Liver (tissue), 9 donors: ENCODE measurements around the gene CYP2C8. TPM values are rescaled to one million over a fixed set of nuclear protein-coding genes. Genes with fewer than 3 reads are reported as not detected.

Source experiments
- DNase-seq: peaks from one replicate; pipeline ENCODE4 v3.0.0-alpha.2; 2017; ENCODE audit warnings: low spot score
- H3K27ac ChIP-seq, 2 donors: one replicate each; pipeline ENCODE4 v1.7.0; 2013; ENCODE audit warnings: inconsistent platforms in 2 of 2, low read length in 2 of 2, control low read depth in 1 of 2, low read depth in 1 of 2, mild to moderate bottlenecking in 1 of 2
- H3K27me3 ChIP-seq, 4 donors: one replicate each; pipeline versions ENCODE4 v1.6.1 to v1.7.0; 2013; ENCODE audit warnings: low read length in 3 of 4, inconsistent platforms in 1 of 4, mild to moderate bottlenecking in 1 of 4, moderate library complexity in 1 of 4; ENCODE audit not compliant: control insufficient read depth in 4 of 4, insufficient read depth in 4 of 4
- H3K36me3 ChIP-seq, 4 donors: one replicate each; pipeline versions ENCODE4 v1.6.1 to v1.7.0; 2013; ENCODE audit warnings: low read length in 3 of 4, mild to moderate bottlenecking in 3 of 4, low read depth in 1 of 4, moderate library complexity in 1 of 4; ENCODE audit not compliant: control insufficient read depth in 4 of 4, insufficient read depth in 3 of 4
- H3K4me1 ChIP-seq, 4 donors: one replicate each; pipeline versions ENCODE4 v1.6.1 to v1.7.0; 2013; ENCODE audit warnings: low read length in 3 of 4, mild to moderate bottlenecking in 3 of 4, moderate library complexity in 1 of 4; ENCODE audit not compliant: control insufficient read depth in 4 of 4, insufficient read depth in 4 of 4
- H3K4me3 ChIP-seq, 3 donors: one replicate each; pipeline versions ENCODE4 v1.6.1 to v1.7.0; 2013; ENCODE audit warnings: low read length in 3 of 3, control low read depth in 1 of 3, low read depth in 1 of 3, mild to moderate bottlenecking in 1 of 3
- H3K9ac ChIP-seq, 2 donors: one replicate each; pipeline ENCODE4 v1.7.0; 2013; ENCODE audit warnings: low read length in 2 of 2, mild to moderate bottlenecking in 2 of 2, moderate library complexity in 2 of 2, control low read depth in 1 of 2, low read depth in 1 of 2
- H3K9me3 ChIP-seq, 4 donors: one replicate each; pipeline versions ENCODE4 v1.6.1 to v1.7.0; 2013; ENCODE audit warnings: low read length in 3 of 4; ENCODE audit not compliant: control insufficient read depth in 4 of 4
- EGR1 ChIP-seq, 2 donors: IDR thresholded peaks; 2 replicates each; pipeline ENCODE4 v1.6.1; 2016 to 2018; ENCODE audit warnings: antibody characterized with exemption in 2 of 2, low read depth in 2 of 2
- FOXA1 ChIP-seq: IDR thresholded peaks from 2 replicates; pipeline ENCODE4 v1.6.1; 2016; ENCODE audit warnings: antibody characterized with exemption
- FOXA2 ChIP-seq: IDR thresholded peaks from 2 replicates; pipeline ENCODE4 v1.6.1; 2016; ENCODE audit warnings: antibody characterized with exemption
- GABPA ChIP-seq, 2 donors: IDR thresholded peaks in 1 of 2; conservative IDR thresholded peaks in 1 of 2; 2 replicates each; pipeline ENCODE4 v1.6.1; 2016; ENCODE audit warnings: antibody characterized with exemption in 2 of 2, mild to moderate bottlenecking in 1 of 2, moderate library complexity in 1 of 2
- HNF4A ChIP-seq, 2 donors: conservative IDR thresholded peaks; 2 replicates each; pipeline ENCODE4 v1.6.1; 2016; ENCODE audit warnings: antibody characterized with exemption in 2 of 2, mild to moderate bottlenecking in 2 of 2
- HNF4G ChIP-seq: IDR thresholded peaks from 2 replicates; pipeline ENCODE4 v1.6.1; 2016; ENCODE audit warnings: antibody characterized with exemption
- JUND ChIP-seq, 2 donors: IDR thresholded peaks; 2 replicates each; pipeline ENCODE4 v1.6.1; 2016; ENCODE audit warnings: antibody characterized with exemption in 2 of 2
- NR2F2 ChIP-seq: IDR thresholded peaks from 2 replicates; pipeline ENCODE4 v1.6.1; 2016; ENCODE audit warnings: antibody characterized with exemption
- RAD21 ChIP-seq, 2 donors: IDR thresholded peaks; 2 replicates each; pipeline ENCODE4 v1.6.1; 2016; ENCODE audit warnings: antibody characterized with exemption in 2 of 2, mild to moderate bottlenecking in 2 of 2
- REST ChIP-seq: IDR thresholded peaks from 2 replicates; pipeline ENCODE4 v1.6.1; 2016; ENCODE audit warnings: antibody characterized with exemption, mild to moderate bottlenecking
- RXRA ChIP-seq, 2 donors: IDR thresholded peaks; 2 replicates each; pipeline ENCODE4 v1.6.1; 2017 to 2018; ENCODE audit warnings: antibody characterized with exemption in 2 of 2, mild to moderate bottlenecking in 1 of 2
- SP1 ChIP-seq: IDR thresholded peaks from 2 replicates; pipeline ENCODE4 v1.6.1; 2018; ENCODE audit warnings: antibody characterized with exemption, mild to moderate bottlenecking
- TAF1 ChIP-seq: conservative IDR thresholded peaks from 2 replicates; pipeline ENCODE4 v1.6.1; 2016; ENCODE audit warnings: antibody characterized with exemption, mild to moderate bottlenecking
- YY1 ChIP-seq: IDR thresholded peaks from 2 replicates; pipeline ENCODE4 v1.6.1; 2016; ENCODE audit warnings: antibody characterized with exemption, mild to moderate bottlenecking
- ZBTB33 ChIP-seq: IDR thresholded peaks from 2 replicates; pipeline ENCODE4 v1.6.1; 2016; ENCODE audit warnings: antibody characterized with exemption
- WGBS: extraction: QIAGEN DNeasy Blood & Tissue Kit; methylation state at CpG from one replicate; pipeline ENCODE4 v1.1.7; 2013; 5-methylcytosine and 5-hydroxymethylcytosine counted together
- polyA plus RNA-seq, 2 donors: library from polyadenylated mRNA; stranded (reverse) in 1 of 2; unstranded in 1 of 2; fragments of 200-250 nt in 1 of 2; fragments of >200 nt in 1 of 2; fragmentation: Nextera tagmentation in 1 of 2; extraction: Ambion mirVana in 1 of 2; gene quantifications; one replicate each; pipeline versions ENCODE4 v1.2.1 to v1.2.3, GENCODE V29; 2013 to 2015
- total RNA-seq, 2 donors: library from RNA; depleted of rRNA; stranded (reverse); fragments of >200 nt; gene quantifications; one replicate each; pipeline ENCODE4 v1.2.3, GENCODE V29; 2014
- TF ChIP-seq, protein P1 (sequence below): IDR thresholded peaks from 2 replicates; pipeline ENCODE4 v1.6.1; 2016; ENCODE audit warnings: antibody characterized with exemption
- TF ChIP-seq, protein P2 (sequence below): fragments of 150-350 bp; IDR thresholded peaks from 2 replicates; pipeline ENCODE4 v1.5.1; 2017; ENCODE audit warnings: improper control_type of control experiment, low read depth, low read length; ENCODE audit not compliant: missing input control
- TF ChIP-seq, protein P3 (sequence below): IDR thresholded peaks from 2 replicates; pipeline ENCODE4 v1.6.1; 2016; ENCODE audit warnings: antibody characterized with exemption
- donor health status: healthy.
- donor health status: healthy.
- donor health status: healthy.
- donor health status: healthy.
- donor health status: healthy.

CYP2C8 gene
- total and polyA plus RNA-seq, 4 donors: 0.33 to 1,126 (median 732) TPM

- H3K9ac ChIP-seq: no peak overlapping the region
- peak; percentile 52 for TF ChIP-seq FOXA1
- TF ChIP-seq FOXA2: peak; percentile 59
- TF ChIP-seq RXRA (IDR thresholded peaks at IDR 0.05): peak; percentile 84 to 94
- TF ChIP-seq JUND (IDR thresholded peaks at IDR 0.05): peak in 1 of 2 donors; percentile 57
- TF ChIP-seq, protein P1, sequence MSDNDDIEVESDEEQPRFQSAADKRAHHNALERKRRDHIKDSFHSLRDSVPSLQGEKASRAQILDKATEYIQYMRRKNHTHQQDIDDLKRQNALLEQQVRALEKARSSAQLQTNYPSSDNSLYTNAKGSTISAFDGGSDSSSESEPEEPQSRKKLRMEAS: peak; percentile 45
- peak; percentile 87 for TF ChIP-seq HNF4G
- TF ChIP-seq ZBTB33: peak; percentile 79
- peak; percentile 86 for TF ChIP-seq SP1
- TF ChIP-seq TAF1: no peak
- peak; percentile 76 for TF ChIP-seq YY1
- TF ChIP-seq, protein P2, sequence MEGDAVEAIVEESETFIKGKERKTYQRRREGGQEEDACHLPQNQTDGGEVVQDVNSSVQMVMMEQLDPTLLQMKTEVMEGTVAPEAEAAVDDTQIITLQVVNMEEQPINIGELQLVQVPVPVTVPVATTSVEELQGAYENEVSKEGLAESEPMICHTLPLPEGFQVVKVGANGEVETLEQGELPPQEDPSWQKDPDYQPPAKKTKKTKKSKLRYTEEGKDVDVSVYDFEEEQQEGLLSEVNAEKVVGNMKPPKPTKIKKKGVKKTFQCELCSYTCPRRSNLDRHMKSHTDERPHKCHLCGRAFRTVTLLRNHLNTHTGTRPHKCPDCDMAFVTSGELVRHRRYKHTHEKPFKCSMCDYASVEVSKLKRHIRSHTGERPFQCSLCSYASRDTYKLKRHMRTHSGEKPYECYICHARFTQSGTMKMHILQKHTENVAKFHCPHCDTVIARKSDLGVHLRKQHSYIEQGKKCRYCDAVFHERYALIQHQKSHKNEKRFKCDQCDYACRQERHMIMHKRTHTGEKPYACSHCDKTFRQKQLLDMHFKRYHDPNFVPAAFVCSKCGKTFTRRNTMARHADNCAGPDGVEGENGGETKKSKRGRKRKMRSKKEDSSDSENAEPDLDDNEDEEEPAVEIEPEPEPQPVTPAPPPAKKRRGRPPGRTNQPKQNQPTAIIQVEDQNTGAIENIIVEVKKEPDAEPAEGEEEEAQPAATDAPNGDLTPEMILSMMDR: no peak
- peak; percentile 98 to 99 for TF ChIP-seq HNF4A (conservative IDR thresholded peaks at IDR 0.05)
- TF ChIP-seq GABPA (IDR thresholded peaks at IDR 0.05 in 1 of 2, conservative IDR thresholded peaks at IDR 0.05 in 1 of 2): no peak
- peak in 1 of 2 donors; percentile 42 for TF ChIP-seq RAD21 (IDR thresholded peaks at IDR 0.05)
- TF ChIP-seq REST: peak; percentile 61
- TF ChIP-seq, protein P3, sequence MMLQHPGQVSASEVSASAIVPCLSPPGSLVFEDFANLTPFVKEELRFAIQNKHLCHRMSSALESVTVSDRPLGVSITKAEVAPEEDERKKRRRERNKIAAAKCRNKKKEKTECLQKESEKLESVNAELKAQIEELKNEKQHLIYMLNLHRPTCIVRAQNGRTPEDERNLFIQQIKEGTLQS: no peak
- TF ChIP-seq NR2F2: peak; percentile 26
- peak in 1 of 2 donors; percentile 51 for TF ChIP-seq EGR1 (IDR thresholded peaks at IDR 0.05; ENCODE audit: low read depth in 2 of 2)
- peak overlapping the region; percentile 11 to 55 for H3K27ac ChIP-seq
- H3K9me3 ChIP-seq: no peaks in the 10 kb centered on the region
- no peaks in the 10 kb centered on the region for H3K27me3 ChIP-seq
- peaks cover 2 to 8% (median 4%) of the 10 kb centered on the region in 4 donors for H3K4me1 ChIP-seq
- 12% methylated on average over 1 of the region's 1 CpG for WGBS
- no peak for DNase-seq
- H3K4me3 ChIP-seq: no peak overlapping the region
- no peaks in the 10 kb centered on the region for H3K36me3 ChIP-seq
Observed at GRCh38 chr10:95097805-95098204, 28.5 kb upstream of the CYP2C8 start.
